Keratinocyte (primary cell): Measurements from ENCODE around the gene ZNF860. TPM values are rescaled to one million over a fixed set of nuclear protein-coding genes. Genes with fewer than 3 reads are reported as not detected.

ENCODE experiments used
- DNase-seq: peaks from one replicate; pipeline ENCODE4 v3.0.0-alpha.2; 2011; ENCODE audit warnings: low read depth, missing footprints, low spot score
- FAIRE-seq: peaks from 2 replicates; lab custom pipeline; 2011; peaks lifted over from hg19 to GRCh38; lab: Jason Lieb, UNC
- H2AFZ ChIP-seq: 2 replicates; pipeline ENCODE4 v1.6.0; 2012; ENCODE audit warnings: low read length, control low read depth, inconsistent platforms; ENCODE audit not compliant: control insufficient read depth
- H3K27ac ChIP-seq: 2 replicates; pipeline ENCODE4 v1.5.1; 2011; ENCODE audit warnings: low read length; ENCODE audit not compliant: control insufficient read depth, insufficient read depth
- H3K27me3 ChIP-seq: 3 replicates; pipeline ENCODE4 v1.6.0; 2011; ENCODE audit warnings: low read length; ENCODE audit not compliant: control insufficient read depth, insufficient read depth; ENCODE audit errors: extremely low read depth
- H3K36me3 ChIP-seq, 2 experiments: 2 replicates in 1 of 2; 3 replicates in 1 of 2; pipeline ENCODE4 v1.5.1; 2011; ENCODE audit warnings: low read length in 2 of 2, mild to moderate bottlenecking in 1 of 2; ENCODE audit not compliant: control insufficient read depth in 2 of 2, insufficient read depth in 2 of 2; ENCODE audit errors: extremely low read depth in 1 of 2
- H3K4me1 ChIP-seq: 3 replicates; pipeline ENCODE4 v1.5.1; 2011; ENCODE audit warnings: low read length; ENCODE audit not compliant: control insufficient read depth, insufficient read depth; ENCODE audit errors: extremely low read depth
- H3K4me2 ChIP-seq: 3 replicates; pipeline ENCODE4 v1.6.0; 2011; ENCODE audit warnings: low read depth, low read length; ENCODE audit not compliant: control insufficient read depth, insufficient read depth; ENCODE audit errors: extremely low read depth
- H3K4me3 ChIP-seq, 3 experiments: fragments of 200-600 bp in 1 of 3; sonication (generic) in 1 of 3; 2 replicates in 2 of 3; 3 replicates in 1 of 3; pipeline ENCODE4 v1.5.1; 2011 to 2016; ENCODE audit warnings: low read length in 3 of 3, mild to moderate bottlenecking in 3 of 3, control low read depth in 2 of 3, inconsistent platforms in 1 of 3, low read depth in 1 of 3, mixed read lengths in 1 of 3, mixed run types in 1 of 3, moderate library complexity in 1 of 3; ENCODE audit not compliant: control insufficient read depth in 2 of 3, insufficient read depth in 2 of 3; ENCODE audit errors: extremely low read depth in 1 of 3
- H3K79me2 ChIP-seq: 2 replicates; pipeline ENCODE4 v1.6.0; 2012; ENCODE audit warnings: low read length; ENCODE audit not compliant: control insufficient read depth, insufficient read depth
- H3K9ac ChIP-seq: 3 replicates; pipeline ENCODE4 v1.6.0; 2011; ENCODE audit warnings: low read length; ENCODE audit not compliant: control insufficient read depth, insufficient read depth; ENCODE audit errors: extremely low read depth
- H3K9me1 ChIP-seq: 3 replicates; pipeline ENCODE4 v1.6.0; 2011; ENCODE audit warnings: low read length; ENCODE audit not compliant: control insufficient read depth, insufficient read depth; ENCODE audit errors: extremely low read depth
- H3K9me3 ChIP-seq: 2 replicates; pipeline ENCODE4 v1.5.1; 2012; ENCODE audit warnings: low read depth, low read length; ENCODE audit not compliant: control insufficient read depth
- H4K20me1 ChIP-seq: 3 replicates; pipeline ENCODE4 v1.6.0; 2011; ENCODE audit warnings: low read length; ENCODE audit not compliant: control insufficient read depth, insufficient read depth; ENCODE audit errors: extremely low read depth
- EZH2 ChIP-seq: IDR thresholded peaks from one replicate; pipeline ENCODE4 v1.6.1; 2012; ENCODE audit warnings: inconsistent platforms, mild to moderate bottlenecking, low read length, moderate library complexity
- dilution Hi-C: fragments of 300-500 bp; cut with MboI; formaldehyde crosslinking; loops from one replicate; pipeline ENCODE4 v1.7.0; 2020; ENCODE audit warnings: low sequenced_read_pairs; ENCODE audit not compliant: extremely low pct_ligation_motif_present
- polyA plus RNA-seq, 5 experiments: library from polyadenylated mRNA; depleted of rRNA in 3 of 5; stranded (reverse) in 3 of 5; stranded (forward) in 1 of 5; unstranded in 1 of 5; fragments of >200 nt; gene quantifications; 1 replicate in 1 of 5; 2 replicates in 3 of 5; 3 replicates in 1 of 5; pipeline versions ENCODE4 v1.2.1 to v1.2.3, GENCODE V29; 2011 to 2012; ENCODE audit warnings: missing spikeins in 2 of 5, low read depth in 1 of 5, low replicate concordance in 1 of 5
- TF ChIP-seq, protein P1 (sequence below), 3 experiments: IDR thresholded peaks in 1 of 3; conservative IDR thresholded peaks in 1 of 3; optimal IDR thresholded peaks in 1 of 3; 2 replicates in 2 of 3; 3 replicates in 1 of 3; pipeline versions ENCODE3 to v1.5.1; 2011; ENCODE audit warnings: low read length in 3 of 3, mild to moderate bottlenecking in 3 of 3, moderate library complexity in 2 of 3, control low read depth in 1 of 3, inconsistent platforms in 1 of 3; ENCODE audit not compliant: insufficient read depth in 2 of 3; ENCODE audit errors: extremely low read depth in 1 of 3

The ZNF860 gene
- polyA plus RNA-seq, 1 donor (not counting 4 experiments of a cell fraction or from before 2014, with no cell fraction given), result 10.3 TPM

DNA sequence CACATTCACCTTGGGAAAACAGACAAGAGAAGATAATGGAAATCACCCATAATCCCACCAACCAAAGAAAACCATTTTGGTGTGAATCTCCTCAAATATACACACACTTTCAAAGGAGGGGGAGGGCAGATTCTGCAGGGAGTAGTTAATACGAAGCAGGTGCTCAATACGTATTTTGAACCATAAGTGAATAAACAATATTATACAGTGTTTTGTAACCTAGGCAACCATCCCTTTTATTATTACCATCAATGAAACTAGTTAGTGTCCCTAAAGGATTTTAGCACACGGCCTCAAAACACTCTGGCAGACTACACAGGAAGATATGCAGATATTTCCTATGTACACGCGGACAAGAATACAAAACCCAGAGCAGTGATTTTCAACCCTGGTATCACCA is 6.6 kb upstream of the ZNF860 start:
- Histone ChIP-seq H3K27ac (no peak overlapping the region), H3K79me2 (peaks cover 98% of the 10 kb centered on the region), H3K9me3 (no peaks in the 10 kb centered on the region), H2AFZ (no peak overlapping the region), H3K4me2 (no peak overlapping the region), H3K36me3 (peaks cover 7 to 42% of the 10 kb centered on the region in 2 experiments), H3K4me3 (no peak overlapping the region), H3K9me1 (peaks cover 5% of the 10 kb centered on the region), H3K4me1 (peaks cover 38% of the 10 kb centered on the region), H4K20me1 (peaks cover 4% of the 10 kb centered on the region), H3K9ac (no peak overlapping the region), H3K27me3 (no peaks in the 10 kb centered on the region)
- dilution Hi-C loops, result no loop called here
- no peak for TF ChIP-seq EZH2
- TF ChIP-seq, protein P1, sequence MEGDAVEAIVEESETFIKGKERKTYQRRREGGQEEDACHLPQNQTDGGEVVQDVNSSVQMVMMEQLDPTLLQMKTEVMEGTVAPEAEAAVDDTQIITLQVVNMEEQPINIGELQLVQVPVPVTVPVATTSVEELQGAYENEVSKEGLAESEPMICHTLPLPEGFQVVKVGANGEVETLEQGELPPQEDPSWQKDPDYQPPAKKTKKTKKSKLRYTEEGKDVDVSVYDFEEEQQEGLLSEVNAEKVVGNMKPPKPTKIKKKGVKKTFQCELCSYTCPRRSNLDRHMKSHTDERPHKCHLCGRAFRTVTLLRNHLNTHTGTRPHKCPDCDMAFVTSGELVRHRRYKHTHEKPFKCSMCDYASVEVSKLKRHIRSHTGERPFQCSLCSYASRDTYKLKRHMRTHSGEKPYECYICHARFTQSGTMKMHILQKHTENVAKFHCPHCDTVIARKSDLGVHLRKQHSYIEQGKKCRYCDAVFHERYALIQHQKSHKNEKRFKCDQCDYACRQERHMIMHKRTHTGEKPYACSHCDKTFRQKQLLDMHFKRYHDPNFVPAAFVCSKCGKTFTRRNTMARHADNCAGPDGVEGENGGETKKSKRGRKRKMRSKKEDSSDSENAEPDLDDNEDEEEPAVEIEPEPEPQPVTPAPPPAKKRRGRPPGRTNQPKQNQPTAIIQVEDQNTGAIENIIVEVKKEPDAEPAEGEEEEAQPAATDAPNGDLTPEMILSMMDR (optimal IDR thresholded peaks at IDR 0.05 in 1 of 3, IDR thresholded peaks at IDR 0.05 in 1 of 3, conservative IDR thresholded peaks at IDR 0.05 in 1 of 3; ENCODE audit: extremely low read depth in 1 of 3, insufficient read depth in 2 of 3, low read length in 3 of 3), result no peak
- no peak for FAIRE-seq
- no peak for DNase-seq

- peaks cover 94% of the 10 kb centered on the region for H3K79me2 ChIP-seq
- no peak for DNase-seq
- no peak overlapping the region for H3K27ac ChIP-seq
- no peak overlapping the region for H3K4me3 ChIP-seq
- H3K9ac ChIP-seq, result no peak overlapping the region
- H3K27me3 ChIP-seq, result no peaks in the 10 kb centered on the region
- peaks cover 7 to 42% of the 10 kb centered on the region in 2 experiments for H3K36me3 ChIP-seq
- peaks cover 5% of the 10 kb centered on the region for H3K9me1 ChIP-seq
- peaks cover 4% of the 10 kb centered on the region for H4K20me1 ChIP-seq
- TF ChIP-seq, protein P1 (optimal IDR thresholded peaks at IDR 0.05 in 1 of 3, IDR thresholded peaks at IDR 0.05 in 1 of 3, conservative IDR thresholded peaks at IDR 0.05 in 1 of 3; ENCODE audit: extremely low read depth in 1 of 3, insufficient read depth in 2 of 3, low read length in 3 of 3), result no peak
- no peak for TF ChIP-seq EZH2
- dilution Hi-C loops, result no loop called here
- H3K9me3 ChIP-seq, result no peaks in the 10 kb centered on the region
- H3K4me1 ChIP-seq, result peaks cover 30% of the 10 kb centered on the region
- FAIRE-seq, result no peak
- no peak overlapping the region for H2AFZ ChIP-seq
- H3K4me2 ChIP-seq, result no peak overlapping the region
These were observed 5.2 kb upstream of the ZNF860 start for GRCh38 chr3:31976302-31976701.
